SK-N-SH treated with all-trans-retinoic acid at 6 μM for 48 hours (cell line): Measurements from ENCODE around the gene TADA2A.

Source experiments
- ESRRG ChIP-seq: fragments of 250-450 bp; sonication (Bioruptor Pico); IDR thresholded peaks from 2 replicates; pipeline ENCODE4 v1.6.1; 2021; ENCODE audit warnings: mild to moderate bottlenecking
- ISL1 ChIP-seq: fragments of 250-450 bp; sonication (Bioruptor Pico); IDR thresholded peaks from 2 replicates; pipeline ENCODE4 v2.1.2; 2022; ENCODE audit warnings: mild to moderate bottlenecking, moderate library complexity
- PPARA ChIP-seq: fragments of 250-450 bp; sonication (Bioruptor Pico); IDR thresholded peaks from 2 replicates; pipeline ENCODE4 v1.5.0; 2020; ENCODE audit warnings: mild to moderate bottlenecking, borderline replicate concordance
- RARB ChIP-seq: fragments of 250-450 bp; sonication (Bioruptor Pico); IDR thresholded peaks from 2 replicates; pipeline ENCODE4 v1.8.0; 2021; ENCODE audit warnings: mild to moderate bottlenecking, moderate library complexity
- TCF4 ChIP-seq: fragments of 250-450 bp; sonication (Bioruptor Pico); IDR thresholded peaks from 2 replicates; pipeline ENCODE4 v1.8.0; 2021; ENCODE audit warnings: mild to moderate bottlenecking, moderate library complexity, borderline replicate concordance
- TSHZ2 ChIP-seq: fragments of 250-450 bp; sonication (Bioruptor Pico); IDR thresholded peaks from 2 replicates; pipeline ENCODE4 v1.5.0; 2020; ENCODE audit warnings: mild to moderate bottlenecking, moderate library complexity
- ZFP3 ChIP-seq: fragments of 250-450 bp; sonication (Bioruptor Pico); IDR thresholded peaks from 2 replicates; pipeline ENCODE4 v1.5.0; 2020; ENCODE audit warnings: mild to moderate bottlenecking, moderate library complexity
- ZFP30 ChIP-seq: fragments of 450-650 bp; formaldehyde crosslinking; IDR thresholded peaks from 2 replicates; pipeline ENCODE4 v1.5.0; 2022; ENCODE audit warnings: mild to moderate bottlenecking, moderate library complexity
- ZNF565 ChIP-seq: fragments of 450-650 bp; formaldehyde crosslinking; conservative IDR thresholded peaks from 2 replicates; pipeline ENCODE4 v1.5.0; 2020; ENCODE audit warnings: low read depth, mild to moderate bottlenecking, moderate library complexity

DNA sequence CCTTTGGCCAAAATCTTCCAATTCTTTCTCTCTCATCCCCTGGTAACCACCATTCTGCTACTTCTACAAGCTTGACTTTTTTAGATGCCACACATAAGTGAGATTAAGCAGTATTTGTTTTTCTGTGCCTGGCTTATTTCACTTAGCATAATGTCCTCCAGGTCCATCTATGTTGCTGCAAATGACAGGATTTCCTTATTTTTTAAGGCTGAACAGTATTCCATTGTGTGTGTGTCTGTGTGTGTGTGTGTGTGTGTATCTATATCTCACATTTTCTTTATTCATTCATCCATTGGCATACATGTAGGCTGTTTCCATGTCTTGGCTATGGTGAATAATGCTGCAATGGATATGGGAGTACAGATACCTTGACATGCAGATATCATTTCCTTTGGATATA is 6.2 kb upstream of the TADA2A start:
- TF ChIP-seq ZFP30, result no peak
- TF ChIP-seq TCF4, result no peak
- TF ChIP-seq TSHZ2 (CRISPR knock-in tag), result no peak
- no peak for TF ChIP-seq ISL1
- no peak for TF ChIP-seq ZFP3 (CRISPR knock-in tag)
- TF ChIP-seq PPARA (CRISPR knock-in tag), result no peak
- TF ChIP-seq ESRRG (CRISPR knock-in tag), result no peak
- TF ChIP-seq ZNF565, result no peak
- TF ChIP-seq RARB (CRISPR knock-in tag), result no peak
